Effector memory CD8-positive, alpha-beta T cell (primary cell): ENCODE data around the gene LSP1.

Experiments used
- ATAC-seq: fragments of 150-1000 bp; cut with Tn5 transposase; replicated peaks from 2 replicates; pipeline ENCODE4 v1.10.0; 2021; ENCODE audit warnings: mild to moderate bottlenecking, moderate library complexity
- DNase-seq, 3 experiments: peaks; one replicate each; pipeline ENCODE4 v3.0.0; 2021
- H3K27ac Mint-ChIP-seq, 2 donors: one replicate each; pipeline ENCODE4 v1.8.0; 2022; ENCODE audit warnings: mild to moderate bottlenecking in 2 of 2, mixed read lengths in 2 of 2, moderate library complexity in 2 of 2
- H3K27me3 Mint-ChIP-seq, 2 donors: one replicate each; pipeline ENCODE4 v1.8.0; 2022; ENCODE audit warnings: mixed read lengths in 2 of 2
- H3K36me3 Mint-ChIP-seq: one replicate; pipeline ENCODE4 v1.8.0; 2022; ENCODE audit warnings: mild to moderate bottlenecking, moderate library complexity, mixed read lengths; ENCODE audit not compliant: insufficient read depth
- H3K4me1 Mint-ChIP-seq, 2 donors: one replicate each; pipeline ENCODE4 v1.8.0; 2022; ENCODE audit warnings: low read depth in 2 of 2, mixed read lengths in 2 of 2
- H3K4me3 Mint-ChIP-seq, 2 donors: one replicate each; pipeline ENCODE4 v1.8.0; 2022; ENCODE audit warnings: mild to moderate bottlenecking in 2 of 2, mixed read lengths in 2 of 2, moderate library complexity in 2 of 2
- H3K9me3 Mint-ChIP-seq, 2 donors: one replicate each; pipeline ENCODE4 v1.8.0; 2022; ENCODE audit warnings: mixed read lengths in 2 of 2

LSP1 gene

DNA sequence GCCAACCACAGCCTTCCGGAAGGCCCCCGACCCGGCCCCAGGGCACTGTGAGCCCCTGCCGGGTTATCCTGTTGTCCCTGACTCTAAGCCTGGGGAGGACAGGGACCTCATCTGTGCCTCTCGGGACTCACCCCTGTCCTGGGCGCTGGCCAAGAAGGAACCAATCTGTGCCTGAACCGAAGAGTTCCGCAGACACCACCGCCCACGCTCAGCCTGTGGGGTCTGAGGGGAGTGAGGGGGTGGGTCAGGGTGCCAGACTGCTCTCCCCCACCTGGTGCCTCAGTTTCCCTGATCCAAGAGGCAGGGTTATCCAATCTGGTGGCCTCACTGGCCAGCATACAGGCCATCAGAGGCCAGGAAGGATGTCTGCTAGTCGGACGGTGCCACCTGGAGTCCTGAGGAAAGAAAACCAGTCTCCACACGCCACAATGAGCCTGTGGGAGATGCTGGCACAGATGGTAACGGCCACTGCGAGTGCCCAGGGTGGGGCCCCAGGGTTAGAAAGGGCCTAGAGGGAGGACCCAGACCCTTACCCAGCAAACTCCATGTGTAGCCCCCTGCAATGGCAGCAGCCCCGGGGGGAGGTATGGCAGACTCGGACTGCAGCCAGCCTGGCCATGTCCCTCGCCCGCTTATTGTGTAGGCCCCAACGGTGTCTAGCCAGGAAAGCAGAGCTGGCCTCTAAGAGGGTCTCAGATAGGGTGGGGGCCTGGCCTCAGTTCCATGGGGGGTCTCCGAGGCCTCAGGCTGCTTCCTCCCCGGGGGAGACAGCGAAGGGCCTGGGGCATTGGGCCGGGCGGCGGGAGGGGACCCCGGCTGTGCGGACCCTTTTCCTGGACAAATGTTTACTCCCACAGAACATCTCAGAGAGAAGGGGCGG is 65.8 kb downstream of the LSP1 start:
- no peak for DNase-seq
- no peaks in the 10 kb centered on the region for H3K9me3 Mint-ChIP-seq
- peaks cover 20 to 22% of the 10 kb centered on the region in 2 donors for H3K4me1 Mint-ChIP-seq
- no peak for ATAC-seq
- H3K27me3 Mint-ChIP-seq: peaks cover 18 to 24% of the 10 kb centered on the region in 2 donors
- no peak overlapping the region for H3K4me3 Mint-ChIP-seq
- H3K27ac Mint-ChIP-seq: no peak overlapping the region
- H3K36me3 Mint-ChIP-seq: peaks cover 11% of the 10 kb centered on the region

DNA sequence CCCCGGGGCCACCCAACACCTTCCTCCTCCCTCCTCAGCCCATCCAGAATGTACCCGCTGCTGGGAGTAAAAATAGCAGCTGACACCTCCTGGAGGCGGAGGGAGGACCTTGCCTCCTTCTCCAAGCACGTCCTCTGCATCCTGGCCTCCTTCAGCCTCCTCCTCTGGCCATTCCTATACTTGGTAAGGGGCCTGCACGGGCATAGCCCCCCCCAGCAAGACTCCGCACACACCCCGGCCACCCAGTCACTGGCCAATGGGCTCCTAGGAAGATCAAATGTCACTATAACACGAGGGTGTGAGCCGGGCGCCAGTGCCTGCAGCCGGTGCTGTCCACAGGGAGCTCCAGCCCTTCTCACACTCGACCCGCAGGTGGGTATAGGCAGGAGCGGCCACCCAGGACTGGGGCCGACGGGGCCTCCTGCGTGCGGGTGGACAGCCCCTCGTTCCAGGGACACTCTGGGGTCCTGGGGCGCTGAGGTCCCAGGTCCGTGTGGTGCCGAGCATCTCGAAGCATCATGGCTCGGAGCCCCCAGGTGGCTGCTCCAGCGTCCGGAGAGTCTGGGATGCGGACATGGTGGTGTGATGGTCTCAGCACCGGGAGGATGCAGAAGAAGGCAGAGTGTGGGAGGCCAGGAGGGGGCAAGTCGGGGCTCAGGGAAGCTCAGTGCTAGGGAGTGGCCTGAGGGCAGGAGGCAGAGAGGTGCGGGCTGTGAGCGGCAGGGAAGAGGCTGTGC is 66.7 kb downstream of the LSP1 start, which contains the start of gene TNNT3:
TSS of gene TNNT3 (plus strand) at position 313 of the 737 bp plus-strand sequence. CDS start 3,172 bp downstream, outside the sequence.
- H3K4me1 Mint-ChIP-seq: peaks cover 20 to 22% of the 10 kb centered on the region in 2 donors
- ATAC-seq (no peak), DNase-seq (no peak)
- H3K36me3 Mint-ChIP-seq: peaks cover 8% of the 10 kb centered on the region
- H3K27me3 Mint-ChIP-seq: peaks cover 9 to 22% of the 10 kb centered on the region in 2 donors
- no peaks in the 10 kb centered on the region for H3K9me3 Mint-ChIP-seq
- peak within 1 kb of the TSS in 1 of 2 donors; percentile 30 for H3K4me3 Mint-ChIP-seq
- H3K27ac Mint-ChIP-seq: peak within 1 kb of the TSS in 1 of 2 donors; percentile 47

DNA sequence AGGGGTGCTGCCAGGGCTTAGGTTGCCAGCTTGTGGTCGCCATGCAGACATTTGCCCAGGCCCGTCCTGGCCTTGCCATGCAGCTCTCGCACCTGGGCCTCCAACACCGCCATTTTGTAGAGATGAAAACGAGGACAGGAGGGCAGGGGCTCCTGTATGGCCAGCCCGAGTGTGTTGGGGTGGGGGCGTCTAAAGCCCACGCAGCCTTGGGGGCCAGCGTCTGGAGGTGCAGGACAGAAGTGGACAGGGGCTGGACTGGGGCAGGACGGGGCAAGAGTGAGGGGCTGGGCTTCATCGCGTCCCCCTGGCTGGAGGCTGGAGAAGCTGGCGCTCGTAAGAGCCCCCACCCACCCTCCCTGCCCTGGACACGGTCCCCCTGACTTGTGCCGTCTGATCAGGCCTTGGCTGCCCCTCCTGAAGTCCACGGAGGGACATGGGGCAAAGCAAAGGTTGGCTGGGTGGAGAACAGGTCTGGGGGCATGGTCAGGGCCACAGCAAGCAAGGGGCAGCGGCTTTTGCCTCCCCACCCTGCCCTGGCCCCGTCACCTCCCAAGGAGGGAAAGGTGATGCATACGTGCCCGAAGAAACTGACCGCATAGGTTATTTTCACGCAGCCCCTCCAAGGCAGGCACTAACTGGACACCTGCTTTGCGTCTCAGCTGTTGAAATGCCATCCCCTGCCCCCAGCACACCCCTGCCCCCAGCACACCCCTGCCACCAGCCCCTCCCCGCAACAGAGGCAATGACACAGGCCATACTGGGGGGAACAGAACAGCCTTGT is 67.4 kb downstream of the LSP1 start:
- Mint-ChIP-seq H3K27ac (peak overlapping the region in 1 of 2 donors; percentile 47), H3K36me3 (peaks cover 6% of the 10 kb centered on the region)

DNA sequence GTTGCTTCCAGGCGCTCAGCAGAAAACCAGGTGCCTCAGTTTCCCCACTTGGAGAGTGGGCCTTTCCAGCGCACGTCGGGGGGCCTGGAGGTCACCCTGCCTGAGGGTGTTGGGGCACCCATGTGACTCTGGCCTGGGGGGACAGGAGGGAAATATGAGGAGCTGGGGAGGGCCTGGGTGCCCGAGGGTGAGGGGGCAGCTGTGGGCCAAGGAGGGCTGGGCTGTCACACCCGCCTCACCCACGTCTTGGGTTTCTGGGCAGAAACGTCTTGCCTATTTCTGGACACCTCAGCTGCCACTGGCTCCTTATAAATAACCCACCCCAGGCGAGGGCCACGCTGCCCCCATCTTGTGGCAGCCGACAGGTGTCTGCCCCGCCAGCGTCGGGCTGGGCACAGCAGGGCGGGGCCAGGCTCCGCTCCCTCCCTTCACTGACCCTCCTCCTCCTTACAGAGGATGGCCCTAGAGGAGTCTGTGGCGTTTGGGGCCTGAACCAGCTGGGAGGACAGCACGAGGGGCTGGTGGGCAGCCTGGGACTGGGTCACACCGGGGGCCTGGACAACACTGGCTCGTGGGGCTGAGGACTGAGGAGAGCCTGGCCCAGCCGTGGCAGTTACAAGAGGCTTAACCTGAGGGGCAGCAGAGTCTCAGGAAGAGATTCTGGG is 68.2 kb downstream of the LSP1 start:
- Mint-ChIP-seq H3K9me3 (no peaks in the 10 kb centered on the region), H3K27ac (no peak overlapping the region), H3K36me3 (peaks cover 6% of the 10 kb centered on the region), H3K4me3 (no peak overlapping the region), H3K27me3 (peaks cover 0 to 13% of the 10 kb centered on the region in 2 donors), H3K4me1 (peaks cover 10 to 11% of the 10 kb centered on the region in 2 donors)
- DNase-seq: no peak
- ATAC-seq: no peak

More for the DNA sequence above, 67.4 kb downstream of the LSP1 start:
- H3K4me1 Mint-ChIP-seq: peaks cover 13 to 16% of the 10 kb centered on the region in 2 donors
- H3K27me3 Mint-ChIP-seq: peaks cover 2 to 14% of the 10 kb centered on the region in 2 donors
- ATAC-seq: no peak
- H3K9me3 Mint-ChIP-seq: no peaks in the 10 kb centered on the region
- no peak for DNase-seq
- no peak overlapping the region for H3K4me3 Mint-ChIP-seq

DNA sequence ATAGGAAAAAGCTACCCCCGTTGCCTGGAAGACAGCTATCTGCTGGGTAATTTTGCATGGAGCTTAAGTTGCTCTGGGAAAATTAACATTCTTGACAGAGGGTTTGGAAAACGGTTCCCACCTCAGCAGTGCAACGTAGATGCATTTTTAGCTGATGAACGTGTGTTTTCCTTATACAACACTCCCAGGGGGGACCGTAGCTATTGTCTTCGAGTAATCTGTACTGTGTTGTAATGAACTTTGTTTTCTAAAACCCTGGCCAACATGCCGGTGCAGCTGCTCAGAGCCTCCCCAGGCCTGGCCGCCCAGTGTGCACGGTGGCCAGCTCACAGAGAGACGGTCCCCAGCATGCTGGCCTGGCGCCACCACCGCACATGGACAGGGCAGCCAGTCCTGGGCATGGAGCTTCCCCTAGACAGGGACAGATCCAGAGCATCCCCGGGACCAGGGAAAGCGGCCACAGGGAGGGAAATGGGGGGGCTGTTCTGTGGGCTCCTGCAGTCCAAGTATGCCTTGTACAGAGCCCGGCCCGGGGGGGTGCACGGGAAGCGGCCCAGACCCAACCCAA is 68.8 kb downstream of the LSP1 start:
- H3K27ac Mint-ChIP-seq: no peak overlapping the region
- DNase-seq (no peak), ATAC-seq (no peak)
- peaks cover 10 to 11% of the 10 kb centered on the region in 2 donors for H3K4me1 Mint-ChIP-seq
- peaks cover 6% of the 10 kb centered on the region for H3K36me3 Mint-ChIP-seq
- no peaks in the 10 kb centered on the region for H3K9me3 Mint-ChIP-seq
- H3K4me3 Mint-ChIP-seq: no peak overlapping the region
- peaks cover 5 to 13% of the 10 kb centered on the region in 2 donors for H3K27me3 Mint-ChIP-seq

DNA sequence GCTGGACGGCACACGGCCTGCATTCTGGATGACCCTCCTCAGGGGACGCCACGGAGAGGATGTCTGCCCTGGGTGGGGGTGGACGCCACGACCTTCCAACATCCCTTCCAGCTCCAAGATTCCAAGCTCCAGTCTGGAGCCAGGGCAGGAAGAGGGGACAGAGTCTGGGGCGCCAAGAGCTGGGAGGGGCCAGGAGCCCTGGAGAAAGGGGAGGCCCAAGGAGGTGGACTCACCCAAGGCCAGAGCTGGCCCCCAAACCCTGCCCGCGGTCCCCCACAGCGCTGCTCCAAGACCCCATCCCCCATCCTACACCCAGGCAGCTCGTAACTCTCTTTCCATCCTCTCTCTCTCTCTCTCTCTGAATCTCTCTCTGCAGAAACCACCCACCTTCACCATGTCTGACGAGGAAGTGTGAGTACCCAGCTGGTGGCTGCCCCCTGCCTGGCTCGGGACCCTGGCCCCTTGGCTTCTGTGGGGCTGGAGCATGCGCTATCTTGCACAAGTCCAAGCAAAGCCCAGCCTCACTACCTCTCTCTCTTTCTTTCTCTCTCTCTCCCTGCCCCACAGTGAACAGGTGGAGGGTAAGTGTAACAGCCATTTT is 69.7 kb downstream of the LSP1 start:
- H3K27ac Mint-ChIP-seq: peak overlapping the region in 1 of 2 donors; percentile 23
- H3K4me1 Mint-ChIP-seq: peaks cover 10 to 11% of the 10 kb centered on the region in 2 donors
- H3K9me3 Mint-ChIP-seq: no peaks in the 10 kb centered on the region
- H3K27me3 Mint-ChIP-seq: peaks cover 9 to 13% of the 10 kb centered on the region in 2 donors
- H3K36me3 Mint-ChIP-seq: no peaks in the 10 kb centered on the region
- H3K4me3 Mint-ChIP-seq: peak overlapping the region in 1 of 2 donors; percentile 13
- no peak for DNase-seq
- no peak for ATAC-seq

DNA sequence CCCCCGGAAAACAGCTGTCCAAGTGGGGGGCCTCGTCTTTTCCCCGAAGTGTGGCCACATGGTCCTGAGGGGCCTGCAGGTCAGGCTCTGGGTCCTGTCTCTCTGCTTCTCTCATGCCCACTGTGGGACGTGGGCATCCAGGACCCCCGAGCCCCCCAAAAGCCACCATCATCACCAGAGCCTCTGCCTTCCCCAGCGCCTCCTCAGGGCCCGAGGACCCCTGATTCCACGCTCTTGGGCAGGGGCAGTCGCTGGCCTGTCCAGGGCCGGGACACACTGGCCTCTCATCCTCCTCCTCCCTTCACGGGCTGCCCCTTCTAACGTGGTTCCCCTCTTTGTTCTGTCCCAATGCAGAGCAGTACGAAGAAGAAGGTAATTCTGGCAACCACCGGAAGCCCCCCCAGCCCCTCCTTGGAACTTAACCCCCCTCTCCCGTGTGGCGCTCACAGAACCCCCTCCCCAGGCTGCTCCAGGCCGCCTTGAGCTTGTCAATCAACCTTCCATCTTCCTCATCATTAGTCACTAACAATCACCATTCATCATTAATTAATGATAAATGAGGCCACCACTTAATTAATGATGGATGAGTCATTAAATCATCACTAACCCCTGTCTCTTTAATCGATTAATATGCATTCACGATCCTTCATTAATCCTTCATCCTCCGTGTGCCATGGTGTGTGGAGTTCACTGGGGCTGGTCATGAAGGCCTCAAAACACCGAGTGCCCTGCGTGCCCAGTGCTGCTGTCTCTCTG is 70.5 kb downstream of the LSP1 start:
- Mint-ChIP-seq H3K27me3 (peaks cover 9 to 13% of the 10 kb centered on the region in 2 donors), H3K27ac (no peak overlapping the region), H3K4me1 (peaks cover 6 to 11% of the 10 kb centered on the region in 2 donors), H3K36me3 (no peaks in the 10 kb centered on the region), H3K4me3 (no peak overlapping the region), H3K9me3 (no peaks in the 10 kb centered on the region)
- DNase-seq (no peak), ATAC-seq (no peak)

DNA sequence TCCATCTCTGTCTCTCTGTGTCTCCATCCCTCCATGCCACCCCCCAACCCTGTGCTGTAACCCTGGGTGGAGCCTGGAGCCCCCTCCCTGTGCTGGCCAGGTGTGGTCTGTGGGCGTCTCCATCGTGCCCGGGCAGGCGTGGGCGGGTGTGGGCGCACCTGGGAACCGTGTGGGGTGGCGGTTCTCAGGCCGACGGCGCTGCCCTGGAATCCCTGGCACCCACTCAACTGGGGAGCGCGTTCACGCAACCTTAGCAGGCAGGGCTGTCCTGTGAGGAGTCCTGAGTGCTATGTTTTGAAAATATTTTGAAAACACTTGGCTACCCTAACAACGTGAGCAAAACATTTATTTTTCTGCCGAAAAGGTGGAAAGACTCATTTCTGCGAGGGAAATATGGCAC is 71.3 kb downstream of the LSP1 start:
- no peak overlapping the region for H3K4me3 Mint-ChIP-seq

DNA sequence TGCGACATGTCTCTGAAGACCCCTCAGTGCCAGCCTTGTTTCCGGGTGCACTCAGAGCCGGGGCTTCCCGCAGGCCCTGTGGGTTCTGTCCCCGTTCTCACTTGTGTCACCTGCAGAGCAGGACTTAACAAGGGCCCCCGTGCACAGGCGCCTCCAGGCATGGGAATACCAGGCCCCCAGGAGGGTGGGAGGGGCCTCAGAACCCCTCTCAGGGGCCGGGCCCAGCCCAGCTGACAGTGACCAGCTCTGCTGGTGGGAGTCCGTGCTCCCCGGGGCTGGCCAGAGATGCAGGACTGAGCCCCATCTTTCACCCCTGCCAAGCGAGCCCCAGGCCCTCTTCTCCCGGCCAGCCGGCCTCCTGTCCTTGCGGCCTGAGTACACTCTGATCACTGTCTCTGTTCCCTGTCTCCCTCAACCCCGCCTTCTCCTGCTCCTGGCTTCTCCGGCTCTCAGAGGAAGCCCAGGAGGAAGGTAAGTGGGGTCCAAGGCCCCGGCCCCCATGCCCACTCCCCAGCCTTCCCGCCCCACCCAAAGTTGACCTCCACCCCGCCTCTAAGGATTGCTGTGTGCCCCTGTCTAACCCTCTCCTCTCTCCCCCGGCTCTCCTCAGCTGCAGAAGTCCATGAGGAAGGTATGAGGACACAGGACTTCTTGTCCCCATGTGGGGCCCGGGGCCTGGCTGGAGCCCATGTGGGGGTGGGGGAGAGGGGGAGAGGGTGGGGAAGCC is 71.9 kb downstream of the LSP1 start:
- peaks cover 13 to 14% of the 10 kb centered on the region in 2 donors for H3K27me3 Mint-ChIP-seq
- peaks cover 3 to 7% of the 10 kb centered on the region in 2 donors for H3K4me1 Mint-ChIP-seq
- DNase-seq: no peak
- no peak overlapping the region for H3K27ac Mint-ChIP-seq
- H3K9me3 Mint-ChIP-seq: no peaks in the 10 kb centered on the region
- no peaks in the 10 kb centered on the region for H3K36me3 Mint-ChIP-seq
- no peak overlapping the region for H3K4me3 Mint-ChIP-seq
- no peak for ATAC-seq

More for the DNA sequence above, 71.3 kb downstream of the LSP1 start:
- DNase-seq: no peak
- H3K9me3 Mint-ChIP-seq: no peaks in the 10 kb centered on the region
- ATAC-seq: no peak
- no peaks in the 10 kb centered on the region for H3K36me3 Mint-ChIP-seq
- peaks cover 9 to 13% of the 10 kb centered on the region in 2 donors for H3K27me3 Mint-ChIP-seq
- no peak overlapping the region for H3K27ac Mint-ChIP-seq
- peaks cover 3 to 11% of the 10 kb centered on the region in 2 donors for H3K4me1 Mint-ChIP-seq

DNA sequence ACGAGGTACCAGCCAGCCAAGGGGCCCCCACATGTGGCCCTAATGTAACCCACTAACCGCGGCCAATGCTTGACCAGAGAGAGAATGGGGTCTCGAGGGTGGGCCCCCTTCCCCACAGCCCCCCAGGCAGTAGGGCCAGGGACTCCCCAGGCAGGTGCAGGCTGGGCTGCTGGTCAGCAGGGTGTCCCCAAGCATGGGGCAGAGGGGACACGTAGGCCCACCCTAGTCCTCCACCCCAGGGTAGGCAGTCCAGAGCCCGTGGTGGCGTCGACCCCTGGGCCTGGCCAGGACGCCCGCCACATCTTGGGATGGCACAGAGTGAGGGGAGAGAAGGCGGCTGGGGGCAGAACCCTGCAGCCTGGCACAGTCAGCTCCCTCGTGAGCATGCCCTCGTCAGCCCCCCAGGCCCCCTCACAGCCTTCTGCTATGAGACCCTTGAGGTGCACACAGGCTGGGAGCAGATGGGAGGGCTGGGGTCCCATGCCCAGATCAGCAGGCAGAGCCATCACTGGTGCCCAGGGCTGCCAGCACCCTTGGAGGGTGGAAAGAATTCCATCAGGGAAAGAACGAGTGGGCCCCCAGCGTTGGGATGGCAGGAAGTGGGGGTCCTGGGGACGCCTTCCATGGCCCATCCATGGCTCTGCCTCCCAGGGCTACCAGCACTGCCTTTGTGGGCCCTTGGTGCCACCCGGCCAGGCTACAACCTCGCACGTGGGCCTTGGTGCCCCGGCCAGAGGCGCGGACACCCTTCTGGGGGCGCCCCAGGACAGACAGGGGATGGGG is 72.7 kb downstream of the LSP1 start:
- ATAC-seq (no peak), DNase-seq (no peak)
- Mint-ChIP-seq H3K4me3 (no peak overlapping the region), H3K4me1 (peaks cover 5 to 11% of the 10 kb centered on the region in 2 donors), H3K36me3 (no peaks in the 10 kb centered on the region), H3K27me3 (peaks cover 13 to 15% of the 10 kb centered on the region in 2 donors), H3K27ac (no peak overlapping the region), H3K9me3 (no peaks in the 10 kb centered on the region)
